ENCODE results near the gene BAZ1A.

DNA sequence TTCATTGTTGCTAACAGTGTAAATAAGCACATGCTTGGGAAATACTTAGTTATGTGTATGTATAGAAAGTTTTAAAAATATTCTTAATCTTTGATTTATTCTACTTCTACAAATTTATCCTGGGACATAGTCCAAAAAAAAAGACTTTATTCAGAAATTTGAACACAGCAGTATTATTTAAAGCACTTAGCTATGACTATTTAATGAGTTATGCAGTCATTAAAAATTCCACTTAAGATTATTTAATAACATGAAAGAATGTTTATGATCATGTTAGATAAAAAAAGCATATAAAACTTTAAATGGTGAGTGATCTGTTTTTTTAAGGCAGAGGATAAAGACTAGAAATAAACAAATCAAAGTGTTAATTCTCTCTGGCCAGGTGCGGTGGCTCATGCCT lies 78.3 kb downstream of the BAZ1A start:
- TF ChIP-seq MAZ (IDR thresholded peaks at IDR 0.05; ENCODE audit: borderline replicate concordance, low read depth, low read length) (no peak), NR3C1 (IDR thresholded peaks at IDR 0.05) (no peak), PHF8 (IDR thresholded peaks at IDR 0.05; ENCODE audit: borderline replicate concordance, low read depth) (no peak), ESRRA (IDR thresholded peaks at IDR 0.05; ENCODE audit: borderline replicate concordance, low read length) (no peak), REST (IDR thresholded peaks at IDR 0.05) (no peak), FOSL2 (IDR thresholded peaks at IDR 0.05) (no peak), FOSL2 (CRISPR knock-in tag; IDR thresholded peaks at IDR 0.05) (no peak), POLR2A (IDR thresholded peaks at IDR 0.05; ENCODE audit: low read length) (no peak), MAX (IDR thresholded peaks at IDR 0.05) (no peak), MAFK (IDR thresholded peaks at IDR 0.05; ENCODE audit: partially characterized antibody) (no peak), RAD21 (conservative IDR thresholded peaks at IDR 0.05 in 1 of 2, IDR thresholded peaks at IDR 0.05 in 1 of 2) (no peak)
- TF ChIP-seq, protein P1, sequence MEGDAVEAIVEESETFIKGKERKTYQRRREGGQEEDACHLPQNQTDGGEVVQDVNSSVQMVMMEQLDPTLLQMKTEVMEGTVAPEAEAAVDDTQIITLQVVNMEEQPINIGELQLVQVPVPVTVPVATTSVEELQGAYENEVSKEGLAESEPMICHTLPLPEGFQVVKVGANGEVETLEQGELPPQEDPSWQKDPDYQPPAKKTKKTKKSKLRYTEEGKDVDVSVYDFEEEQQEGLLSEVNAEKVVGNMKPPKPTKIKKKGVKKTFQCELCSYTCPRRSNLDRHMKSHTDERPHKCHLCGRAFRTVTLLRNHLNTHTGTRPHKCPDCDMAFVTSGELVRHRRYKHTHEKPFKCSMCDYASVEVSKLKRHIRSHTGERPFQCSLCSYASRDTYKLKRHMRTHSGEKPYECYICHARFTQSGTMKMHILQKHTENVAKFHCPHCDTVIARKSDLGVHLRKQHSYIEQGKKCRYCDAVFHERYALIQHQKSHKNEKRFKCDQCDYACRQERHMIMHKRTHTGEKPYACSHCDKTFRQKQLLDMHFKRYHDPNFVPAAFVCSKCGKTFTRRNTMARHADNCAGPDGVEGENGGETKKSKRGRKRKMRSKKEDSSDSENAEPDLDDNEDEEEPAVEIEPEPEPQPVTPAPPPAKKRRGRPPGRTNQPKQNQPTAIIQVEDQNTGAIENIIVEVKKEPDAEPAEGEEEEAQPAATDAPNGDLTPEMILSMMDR (IDR thresholded peaks at IDR 0.05): no peak
